ENCODE data around the gene CUL7.

CUL7 gene

DNA sequence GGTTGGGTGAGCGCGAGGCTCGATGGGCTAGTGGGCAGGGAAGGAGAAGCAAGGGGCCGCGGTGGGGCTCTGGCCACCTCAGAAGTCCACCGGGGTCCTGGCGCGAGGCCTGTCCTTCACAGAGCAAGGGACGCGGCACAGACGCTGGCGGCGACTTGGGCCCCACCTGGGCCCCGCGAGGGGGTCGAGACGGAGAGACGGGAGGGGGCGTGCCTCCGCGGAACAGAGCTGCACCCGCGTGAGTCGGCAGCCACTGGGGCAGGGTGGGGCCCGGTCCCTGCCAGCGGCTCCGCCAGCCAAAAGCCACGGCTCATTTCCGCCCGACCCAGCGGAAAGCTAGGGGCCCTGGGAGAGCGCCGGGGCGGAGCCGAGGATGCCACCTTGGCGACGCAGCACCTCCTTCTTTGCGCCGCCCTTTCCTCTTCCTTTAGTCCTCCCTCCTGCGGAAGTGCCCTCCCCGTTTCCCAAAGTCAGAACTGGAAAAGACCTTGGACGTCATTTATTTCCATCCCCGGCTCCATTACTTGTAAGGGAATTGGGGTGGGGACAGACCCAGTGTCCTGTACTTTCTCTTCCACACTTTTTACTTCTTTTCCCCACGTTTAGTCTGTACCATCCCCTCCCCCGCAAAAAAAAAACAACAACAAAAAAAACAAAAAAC is at the start of gene CUL7:
Gene CUL7 (minus strand): TSS at position 307 of the 661 bp plus-strand sequence. CDS start 1,063 bp downstream, outside the sequence.
- no peaks in the 10 kb centered on the region for H3K27me3 Mint-ChIP-seq (ENCODE audit: low read depth)
- peak within 1 kb of the TSS; percentile 99 for H3K4me3 Mint-ChIP-seq
- peaks cover 38% of the 10 kb centered on the region for H3K36me3 Mint-ChIP-seq (ENCODE audit: low read depth)
- peak within 1 kb of the TSS; percentile 99 for H3K27ac Mint-ChIP-seq
- peak; percentile 92 for DNase-seq (ENCODE audit: low spot score)
- H3K9me3 Mint-ChIP-seq, result no peaks in the 10 kb centered on the region
- peaks cover 40% of the 10 kb centered on the region for H3K4me1 Mint-ChIP-seq (ENCODE audit: low read depth)

- no peak for DNase-seq (ENCODE audit: low spot score)
- Mint-ChIP-seq H3K4me1 (ENCODE audit: low read depth) (no peaks in the 10 kb centered on the region), H3K9me3 (no peaks in the 10 kb centered on the region), H3K27ac (no peak overlapping the region), H3K27me3 (ENCODE audit: low read depth) (peaks cover 19% of the 10 kb centered on the region), H3K4me3 (no peak overlapping the region), H3K36me3 (ENCODE audit: low read depth) (no peaks in the 10 kb centered on the region)
These were observed 47.8 kb upstream of the CUL7 start for GRCh38 chr6:43101497-43101896.

DNA sequence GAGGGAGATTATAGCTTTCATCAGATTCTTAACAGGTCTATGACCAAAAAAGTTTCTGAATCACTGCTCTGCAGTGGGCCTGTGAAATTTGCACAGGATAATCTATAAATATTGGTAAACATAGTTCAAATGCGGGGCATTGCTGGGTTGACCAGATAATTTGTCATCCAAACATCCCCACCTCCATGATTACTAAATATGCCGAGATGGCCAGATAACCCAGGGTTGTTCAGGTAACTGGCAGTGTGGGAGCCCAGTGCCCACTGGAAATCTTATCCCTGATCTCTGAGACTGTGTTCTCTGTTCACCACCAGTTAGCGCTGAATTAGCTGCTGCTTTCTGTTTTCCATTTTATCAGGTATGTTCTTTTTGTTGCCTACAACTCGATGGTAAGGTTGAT is 43.9 kb upstream of the CUL7 start:
- H3K9me3 Mint-ChIP-seq, result no peaks in the 10 kb centered on the region
- H3K27ac Mint-ChIP-seq, result no peak overlapping the region
- H3K4me3 Mint-ChIP-seq, result no peak overlapping the region
- H3K36me3 Mint-ChIP-seq (ENCODE audit: low read depth), result no peaks in the 10 kb centered on the region
- H3K4me1 Mint-ChIP-seq (ENCODE audit: low read depth), result peaks cover 18% of the 10 kb centered on the region
- peaks cover 16% of the 10 kb centered on the region for H3K27me3 Mint-ChIP-seq (ENCODE audit: low read depth)
- DNase-seq (ENCODE audit: low spot score), result no peak

DNA sequence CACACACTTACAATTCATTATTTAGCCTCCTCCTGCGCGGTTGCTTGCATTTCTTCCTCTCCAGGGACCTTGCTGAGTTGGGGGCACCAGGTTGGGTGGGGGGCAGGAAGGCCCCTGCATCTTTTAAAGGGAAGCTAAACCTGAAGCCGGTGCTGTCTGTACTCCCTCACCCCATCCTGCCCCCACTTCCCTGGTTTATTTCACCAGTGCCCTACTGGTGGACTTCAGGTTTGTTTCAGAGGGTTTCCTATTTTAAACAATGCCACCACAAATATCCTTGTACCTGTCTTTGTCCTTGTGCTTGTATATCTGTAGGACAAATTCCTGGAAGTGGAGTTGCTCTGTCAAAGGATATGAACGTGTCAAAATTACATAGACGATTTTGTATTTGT is 43.4 kb upstream of the CUL7 start:
- DNase-seq (ENCODE audit: low spot score), result no peak
- H3K36me3 Mint-ChIP-seq (ENCODE audit: low read depth), result no peaks in the 10 kb centered on the region
- H3K4me3 Mint-ChIP-seq, result no peak overlapping the region
- H3K27ac Mint-ChIP-seq, result no peak overlapping the region
- no peaks in the 10 kb centered on the region for H3K9me3 Mint-ChIP-seq
- H3K4me1 Mint-ChIP-seq (ENCODE audit: low read depth), result peaks cover 18% of the 10 kb centered on the region
- peaks cover 16% of the 10 kb centered on the region for H3K27me3 Mint-ChIP-seq (ENCODE audit: low read depth)

- Mint-ChIP-seq H3K4me1 (ENCODE audit: low read depth) (peaks cover 18% of the 10 kb centered on the region), H3K27ac (no peak overlapping the region), H3K9me3 (no peaks in the 10 kb centered on the region), H3K27me3 (ENCODE audit: low read depth) (peaks cover 16% of the 10 kb centered on the region), H3K4me3 (no peak overlapping the region), H3K36me3 (ENCODE audit: low read depth) (no peaks in the 10 kb centered on the region)
- DNase-seq (ENCODE audit: low spot score), result no peak
These were observed 42.9 kb upstream of the CUL7 start for GRCh38 chr6:43096451-43097097.

- DNase-seq (ENCODE audit: low spot score), result no peak
- peaks cover 18% of the 10 kb centered on the region for H3K4me1 Mint-ChIP-seq (ENCODE audit: low read depth)
- no peaks in the 10 kb centered on the region for H3K9me3 Mint-ChIP-seq
- peaks cover 16% of the 10 kb centered on the region for H3K27me3 Mint-ChIP-seq (ENCODE audit: low read depth)
- no peak overlapping the region for H3K27ac Mint-ChIP-seq
- no peaks in the 10 kb centered on the region for H3K36me3 Mint-ChIP-seq (ENCODE audit: low read depth)
- no peak overlapping the region for H3K4me3 Mint-ChIP-seq
These were observed 42.3 kb upstream of the CUL7 start for GRCh38 chr6:43095939-43096338.

GRCh38 chr6:43093436-43094289 is 40.0 kb upstream of the CUL7 start:
- Mint-ChIP-seq H3K27ac (no peak overlapping the region), H3K9me3 (no peaks in the 10 kb centered on the region), H3K4me3 (peak overlapping the region; percentile 11), H3K27me3 (ENCODE audit: low read depth) (peaks cover 9% of the 10 kb centered on the region), H3K36me3 (ENCODE audit: low read depth) (no peaks in the 10 kb centered on the region), H3K4me1 (ENCODE audit: low read depth) (peaks cover 18% of the 10 kb centered on the region)
- DNase-seq (ENCODE audit: low spot score), result no peak

DNA sequence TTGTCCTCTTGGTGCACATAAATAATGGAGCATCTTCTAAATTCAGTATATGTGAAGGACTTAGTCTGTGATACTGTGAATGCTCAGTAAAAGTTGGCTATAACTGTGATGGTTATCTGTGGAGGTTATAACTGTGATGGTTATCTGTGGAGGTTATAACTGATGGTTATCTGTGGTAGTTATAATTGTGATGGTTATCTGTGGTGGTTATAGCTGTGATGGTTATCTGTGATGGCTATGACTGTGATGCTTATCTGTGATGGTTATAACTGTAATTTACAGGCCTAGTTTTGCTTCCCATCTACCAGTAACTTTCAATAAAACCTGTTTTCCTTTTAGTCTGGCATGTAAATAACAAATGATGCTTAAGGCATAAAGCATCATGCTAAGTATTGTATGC is 39.0 kb upstream of the CUL7 start:
- Mint-ChIP-seq H3K27me3 (ENCODE audit: low read depth) (peaks cover 7% of the 10 kb centered on the region), H3K36me3 (ENCODE audit: low read depth) (no peaks in the 10 kb centered on the region), H3K27ac (peak overlapping the region; percentile 13), H3K9me3 (no peaks in the 10 kb centered on the region), H3K4me3 (peak overlapping the region; percentile 48), H3K4me1 (ENCODE audit: low read depth) (peaks cover 18% of the 10 kb centered on the region)
- no peak for DNase-seq (ENCODE audit: low spot score)

- no peak overlapping the region for H3K4me3 Mint-ChIP-seq
- no peak for DNase-seq (ENCODE audit: low spot score)
- no peak overlapping the region for H3K27ac Mint-ChIP-seq
- H3K4me1 Mint-ChIP-seq (ENCODE audit: low read depth), result peaks cover 18% of the 10 kb centered on the region
- H3K27me3 Mint-ChIP-seq (ENCODE audit: low read depth), result peaks cover 6% of the 10 kb centered on the region
- H3K36me3 Mint-ChIP-seq (ENCODE audit: low read depth), result no peaks in the 10 kb centered on the region
- no peaks in the 10 kb centered on the region for H3K9me3 Mint-ChIP-seq
These were observed 37.9 kb upstream of the CUL7 start for GRCh38 chr6:43091436-43091991.

DNA sequence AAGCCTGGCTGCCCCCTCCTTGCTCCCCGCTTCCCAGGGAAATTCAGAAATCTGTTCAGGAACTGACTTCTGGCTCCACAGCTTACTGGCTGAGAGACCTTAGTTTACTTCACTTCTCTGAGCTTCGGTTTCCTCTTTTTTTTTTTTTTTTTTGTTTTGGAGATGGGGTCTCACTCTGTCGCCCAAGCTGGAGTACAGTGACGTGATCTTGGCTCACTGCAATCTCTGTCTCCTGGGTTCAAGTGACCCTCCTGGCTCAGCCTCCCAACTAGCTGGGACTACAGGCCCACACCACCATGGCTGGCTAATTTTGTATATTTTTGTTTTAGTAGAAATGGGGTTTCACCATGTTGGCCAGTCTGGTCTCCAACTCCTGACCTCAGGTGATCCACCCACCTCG is 37.4 kb upstream of the CUL7 start:
- no peaks in the 10 kb centered on the region for H3K36me3 Mint-ChIP-seq (ENCODE audit: low read depth)
- no peak for DNase-seq (ENCODE audit: low spot score)
- H3K4me1 Mint-ChIP-seq (ENCODE audit: low read depth), result peaks cover 21% of the 10 kb centered on the region
- no peak overlapping the region for H3K4me3 Mint-ChIP-seq
- H3K27ac Mint-ChIP-seq, result no peak overlapping the region
- H3K9me3 Mint-ChIP-seq, result no peaks in the 10 kb centered on the region
- H3K27me3 Mint-ChIP-seq (ENCODE audit: low read depth), result peaks cover 6% of the 10 kb centered on the region

DNA sequence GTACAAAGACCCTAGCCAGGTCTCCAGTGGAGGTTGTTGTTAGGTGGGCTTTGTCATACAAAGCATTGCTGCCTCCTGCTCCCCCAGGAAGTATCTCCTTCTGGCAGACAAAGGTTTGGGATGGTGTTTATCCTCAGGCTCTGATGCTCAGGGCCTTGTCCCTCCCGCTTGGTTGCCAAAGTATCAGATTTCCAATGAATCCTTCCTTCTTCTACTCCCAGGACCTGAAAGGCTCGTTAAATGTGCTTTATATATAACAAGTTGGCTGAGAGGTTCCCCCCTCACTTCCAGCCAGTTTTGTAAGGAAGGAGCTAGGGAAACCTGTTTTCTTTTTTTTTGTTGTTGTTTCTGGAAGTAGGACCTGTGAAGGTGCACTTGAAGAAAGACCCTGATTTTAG is 36.9 kb upstream of the CUL7 start:
- Mint-ChIP-seq H3K27ac (no peak overlapping the region), H3K4me3 (no peak overlapping the region), H3K36me3 (ENCODE audit: low read depth) (no peaks in the 10 kb centered on the region), H3K27me3 (ENCODE audit: low read depth) (peaks cover 5% of the 10 kb centered on the region), H3K9me3 (no peaks in the 10 kb centered on the region), H3K4me1 (ENCODE audit: low read depth) (peaks cover 21% of the 10 kb centered on the region)
- DNase-seq (ENCODE audit: low spot score), result no peak

- no peak overlapping the region for H3K27ac Mint-ChIP-seq
These were observed 36.4 kb upstream of the CUL7 start for GRCh38 chr6:43089874-43090558.

DNA sequence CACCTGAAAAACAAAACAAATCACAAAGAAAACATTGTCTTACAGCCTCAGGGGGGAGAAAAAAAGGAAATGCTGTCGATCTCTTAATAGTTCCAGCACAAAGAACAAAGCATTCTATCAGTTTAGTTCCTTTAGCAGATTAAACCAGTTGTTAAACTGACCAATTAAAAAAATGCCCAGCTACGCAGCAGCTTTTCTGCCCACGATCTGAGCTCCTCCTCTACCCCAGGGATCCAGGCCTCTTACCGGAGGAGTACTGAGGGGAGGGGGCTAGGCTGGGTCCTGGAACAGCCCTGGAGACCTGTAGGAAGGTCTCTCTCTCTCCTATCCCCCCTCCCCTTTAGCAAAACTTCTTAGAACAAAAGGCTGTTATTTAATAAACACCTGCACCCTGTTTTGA is 35.8 kb upstream of the CUL7 start:
- Mint-ChIP-seq H3K27ac (no peak overlapping the region), H3K9me3 (no peaks in the 10 kb centered on the region), H3K4me1 (ENCODE audit: low read depth) (peaks cover 18% of the 10 kb centered on the region), H3K4me3 (no peak overlapping the region), H3K36me3 (ENCODE audit: low read depth) (no peaks in the 10 kb centered on the region), H3K27me3 (ENCODE audit: low read depth) (peaks cover 5% of the 10 kb centered on the region)
- no peak for DNase-seq (ENCODE audit: low spot score)

More at GRCh38 chr6:43089874-43090558, 36.4 kb upstream of the CUL7 start:
- Mint-ChIP-seq H3K36me3 (ENCODE audit: low read depth) (no peaks in the 10 kb centered on the region), H3K4me3 (no peak overlapping the region), H3K9me3 (no peaks in the 10 kb centered on the region), H3K27me3 (ENCODE audit: low read depth) (peaks cover 4% of the 10 kb centered on the region), H3K4me1 (ENCODE audit: low read depth) (peaks cover 18% of the 10 kb centered on the region)
- DNase-seq (ENCODE audit: low spot score), result no peak

Measured in T-helper 2 cell treated with Interferon-gamma antibody and Interleukin-4, amounts not matched to agents 5 μg/mL and 100 μg/mL, for 36 hours (primary cell).